ENCODE results near the gene PAXX.

The PAXX gene

GRCh38 chr9:137034709-137035506 is 42.7 kb downstream of the PAXX start:
- peak; percentile 31 for DNase-seq

GRCh38 chr9:137035507-137035834 is 43.2 kb downstream of the PAXX start:
- DNase-seq, result no peak

GRCh38 chr9:137035937-137036336 is 43.7 kb downstream of the PAXX start:
- DNase-seq, result no peak

- DNase-seq, result no peak
Observed at GRCh38 chr9:137037035-137037434, 44.8 kb downstream of the PAXX start.

- DNase-seq, result no peak
Observed at GRCh38 chr9:137037483-137037882, 45.3 kb downstream of the PAXX start.

- no peak for DNase-seq
Observed at GRCh38 chr9:137038916-137039315, 46.7 kb downstream of the PAXX start.

GRCh38 chr9:137039611-137040366 is 47.6 kb downstream of the PAXX start:
- DNase-seq, result no peak

- no peak for DNase-seq
Observed at GRCh38 chr9:137040568-137040967, 48.3 kb downstream of the PAXX start.

GRCh38 chr9:137041124-137041523 is 48.9 kb downstream of the PAXX start:
- no peak for DNase-seq

GRCh38 chr9:137042751-137043727 is 50.8 kb downstream of the PAXX start:
- DNase-seq, result no peak

Data from NCI-H2081 treated with DMSO at 0.1 percent for 48 hours (cell line).